ENCODE measurements around the gene LHX1. TPM values are rescaled to one million over a fixed set of nuclear protein-coding genes. Genes with fewer than 3 reads are reported as not detected.

LHX1 gene
- total and polyA plus RNA-seq, 9 of the 15 experiments (the other 6 are each of a cell fraction or from before 2014, with no cell fraction given) = 0.05 to 0.64 (median 0.07) TPM; not detected in 6

GRCh38 chr17:36931697-36932382 lies 5.4 kb upstream of the LHX1 start:
- TF ChIP-seq NFIC (IDR thresholded peaks at IDR 0.05) (peak; percentile 19; the same call in 1 of the 2 replicates), ZBTB11 (CRISPR knock-in tag; IDR thresholded peaks at IDR 0.05) (no peak)
- CTCF ChIA-PET (ENCODE audit: low intra/inter-chr PET ratio) = no interaction called here
- FAIRE-seq (no peak), DNase-seq (ENCODE audit: extremely low read depth in 1 of 4, low spot score in 3 of 4) (no peak), ATAC-seq (no peak)
- in situ Hi-C loops (cut with MboI) = no loop called here
- BruUV-seq (replicated peaks) = no TSS peak
- H4K20me1 ChIP-seq (replicated peaks; ENCODE audit: control insufficient read depth, insufficient read depth, low read length) = peaks cover 35% of the 10 kb centered on the region
- no peaks in the 10 kb centered on the region for H3K36me3 ChIP-seq (ENCODE audit: control insufficient read depth, insufficient read depth, low read length)
- H3K4me3 ChIP-seq = no peak overlapping the region
- WGBS (ENCODE audit: insufficient coverage, low coverage, missing lambda C conversion rate) = 7% methylated on average over 23 of the region's 30 CpGs
- H3K4me1 ChIP-seq (replicated peaks in 1 of 2; ENCODE audit: control insufficient read depth in 2 of 2, insufficient read depth in 2 of 2, low read length in 2 of 2) = peaks cover 11 to 50% of the 10 kb centered on the region in 2 experiments
- POLR2A ChIA-PET = interaction anchor here (0.7 kb wide), 2 partner anchors 33 to 232 kb away, joined by 3 read pairs; no protein-coding TSS in a partner anchor
- no peaks in the 10 kb centered on the region for H3K79me2 ChIP-seq (ENCODE audit: control insufficient read depth, insufficient read depth, low read length)
- H3K27me3 ChIP-seq (ENCODE audit: control insufficient read depth in 2 of 2, insufficient read depth in 2 of 2, low read length in 2 of 2) = peaks cover 62 to 69% of the 10 kb centered on the region in 2 experiments
- no peak overlapping the region for H3K27ac ChIP-seq (ENCODE audit: extremely low read depth, low read depth, low read length)
- intact Hi-C loops (cut with micrococcal nuclease) = no loop called here
- H3K4me2 ChIP-seq (ENCODE audit: insufficient read depth, low read length) = no peak overlapping the region
- no peaks in the 10 kb centered on the region for H3K9me1 ChIP-seq (ENCODE audit: control insufficient read depth, insufficient read depth, low read length)
- H2AFZ ChIP-seq (ENCODE audit: low read depth, low read length) = no peak overlapping the region
- H3K9ac ChIP-seq (ENCODE audit: insufficient read depth in 1 of 2, low read depth in 2 of 2, low read length in 2 of 2) = no peak overlapping the region
- H3K9me3 ChIP-seq (replicated peaks; ENCODE audit: control insufficient read depth, insufficient read depth, low read depth, low read length) = no peaks in the 10 kb centered on the region
